NOMO-1 (cell line): Measurements from ENCODE around the gene FSTL4.

Experiments used
- DNase-seq, 2 experiments: peaks; one replicate each; lab custom pipeline; 2025; ENCODE audit not compliant: unreplicated experiment in 2 of 2; lab: John Stamatoyannopoulos, UW

FSTL4 gene

DNA sequence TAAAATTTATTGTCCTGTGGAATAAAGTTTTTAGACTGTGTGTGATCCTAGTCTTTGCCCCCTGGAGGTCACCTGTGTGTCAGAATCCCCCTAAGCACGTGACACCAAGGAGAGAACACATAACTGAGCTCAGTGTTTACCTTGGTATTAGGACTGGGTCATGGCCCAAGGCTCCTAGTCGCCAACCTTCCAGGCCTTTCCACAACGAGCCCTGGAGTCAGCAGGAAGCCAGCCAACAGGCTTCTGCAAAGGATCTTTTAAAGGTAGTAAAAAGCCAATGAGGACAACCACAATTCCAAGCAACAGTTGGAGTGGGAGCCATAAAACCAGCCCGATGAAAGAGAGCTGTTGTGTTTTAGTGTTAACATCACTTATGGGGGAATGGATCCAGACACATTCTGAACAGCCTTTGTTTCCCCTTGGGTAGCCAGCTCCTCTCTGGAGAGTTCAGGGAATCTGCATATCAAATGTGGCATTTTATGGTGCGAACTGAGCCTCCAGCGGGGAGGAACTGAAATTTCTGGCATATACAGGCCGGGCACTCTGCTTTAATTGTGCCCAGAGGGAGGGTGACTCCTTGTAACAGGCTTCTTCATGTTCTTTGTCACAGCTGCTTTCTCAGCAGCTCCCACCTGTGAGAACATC lies 239.9 kb downstream of the FSTL4 start:
- DNase-seq: no peak

DNA sequence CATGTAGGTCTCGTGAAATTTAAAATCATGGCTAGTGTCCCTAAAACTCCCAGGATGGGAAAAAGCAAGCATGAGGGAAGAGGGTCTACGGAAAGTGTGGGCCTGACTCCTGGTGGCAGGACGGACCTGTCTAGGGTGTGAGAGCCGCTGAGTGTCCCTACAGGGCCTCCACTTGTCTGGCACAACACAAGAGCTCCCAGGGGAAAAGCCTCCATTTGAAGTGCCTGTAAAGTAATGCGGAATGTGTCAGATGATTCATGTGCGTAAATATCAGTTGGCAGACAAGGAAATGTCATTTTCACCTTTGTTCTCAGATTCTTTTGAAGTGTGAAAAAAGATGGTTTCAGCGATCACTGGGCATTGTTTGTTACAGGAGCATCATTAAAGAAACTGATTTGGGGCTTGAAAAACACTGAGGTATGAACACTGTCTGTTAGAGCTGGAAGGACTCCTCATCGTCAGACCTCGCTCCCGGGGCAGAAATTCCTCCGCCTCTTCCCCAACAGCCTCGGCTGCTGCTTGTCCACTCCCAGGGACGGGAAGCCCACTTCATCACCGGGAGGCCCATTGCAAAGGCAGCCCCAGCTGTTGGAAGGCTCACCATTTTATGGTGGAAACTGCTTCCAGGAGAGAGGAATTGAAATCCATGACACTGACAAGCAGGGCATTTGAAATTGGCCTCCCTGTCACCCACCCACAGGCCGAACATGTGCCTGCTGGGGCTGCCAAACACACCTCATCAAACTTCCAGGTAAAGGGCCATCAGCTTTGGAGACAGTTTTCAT lies 240.8 kb downstream of the FSTL4 start:
- no peak for DNase-seq

DNA sequence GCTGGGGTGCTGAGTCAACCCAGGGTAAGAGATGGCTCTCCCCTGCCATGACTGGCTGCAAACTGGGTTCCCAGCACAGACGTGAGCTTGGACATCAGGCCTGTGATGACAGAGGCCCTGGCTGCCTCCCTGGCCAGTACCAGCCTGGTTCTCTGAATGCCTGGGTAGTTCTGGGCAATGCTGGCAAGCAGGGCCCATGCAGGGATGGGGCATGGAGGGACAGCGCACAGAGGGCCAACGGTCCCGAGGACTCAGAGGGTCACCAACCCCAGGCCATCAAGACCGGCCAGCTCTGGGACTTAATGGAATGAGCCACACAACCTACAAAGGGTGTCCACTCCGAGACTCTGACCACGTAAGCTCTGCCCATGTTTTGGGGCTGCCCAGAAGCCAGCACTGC lies 241.4 kb downstream of the FSTL4 start:
- no peak for DNase-seq

DNA sequence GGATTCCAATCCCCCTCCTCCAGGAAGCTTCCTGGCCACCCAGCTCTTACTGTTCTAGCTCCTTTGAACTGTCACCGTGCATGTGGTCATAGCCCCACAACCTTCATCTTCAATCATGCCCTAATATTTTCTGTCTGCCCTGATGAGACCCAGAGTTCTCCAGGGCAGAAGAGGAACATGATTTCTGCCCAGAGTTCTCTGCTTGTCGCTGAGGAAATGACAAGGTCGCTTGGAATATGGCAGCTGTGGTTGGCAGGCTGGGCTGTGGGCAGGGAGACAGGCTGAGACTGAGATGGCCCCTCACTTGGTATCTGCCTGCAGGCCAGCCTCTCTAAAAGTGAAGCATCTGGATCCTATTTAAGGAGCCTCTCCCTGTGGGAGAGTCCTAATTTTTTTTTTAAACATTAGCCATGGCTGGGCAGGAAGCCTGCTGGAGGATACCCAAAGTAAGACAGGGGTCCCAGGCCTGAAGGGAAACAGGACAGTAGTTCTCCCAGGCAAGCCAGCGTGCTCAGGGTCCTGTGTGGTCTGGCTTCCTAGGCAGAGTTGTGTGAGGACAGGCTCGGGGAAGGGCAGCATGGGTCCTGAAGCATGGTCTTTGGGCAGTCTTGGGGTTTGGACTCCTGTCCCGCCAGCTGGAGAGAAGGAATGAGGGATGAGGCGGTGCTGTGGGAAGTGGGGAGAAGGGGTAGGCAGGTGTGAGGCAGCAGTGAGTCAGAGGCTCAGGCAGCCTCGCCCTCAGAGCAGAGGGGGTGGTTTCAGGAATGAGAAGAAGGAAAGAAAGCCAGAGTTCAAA lies 242.1 kb downstream of the FSTL4 start:
- DNase-seq: no peak

DNA sequence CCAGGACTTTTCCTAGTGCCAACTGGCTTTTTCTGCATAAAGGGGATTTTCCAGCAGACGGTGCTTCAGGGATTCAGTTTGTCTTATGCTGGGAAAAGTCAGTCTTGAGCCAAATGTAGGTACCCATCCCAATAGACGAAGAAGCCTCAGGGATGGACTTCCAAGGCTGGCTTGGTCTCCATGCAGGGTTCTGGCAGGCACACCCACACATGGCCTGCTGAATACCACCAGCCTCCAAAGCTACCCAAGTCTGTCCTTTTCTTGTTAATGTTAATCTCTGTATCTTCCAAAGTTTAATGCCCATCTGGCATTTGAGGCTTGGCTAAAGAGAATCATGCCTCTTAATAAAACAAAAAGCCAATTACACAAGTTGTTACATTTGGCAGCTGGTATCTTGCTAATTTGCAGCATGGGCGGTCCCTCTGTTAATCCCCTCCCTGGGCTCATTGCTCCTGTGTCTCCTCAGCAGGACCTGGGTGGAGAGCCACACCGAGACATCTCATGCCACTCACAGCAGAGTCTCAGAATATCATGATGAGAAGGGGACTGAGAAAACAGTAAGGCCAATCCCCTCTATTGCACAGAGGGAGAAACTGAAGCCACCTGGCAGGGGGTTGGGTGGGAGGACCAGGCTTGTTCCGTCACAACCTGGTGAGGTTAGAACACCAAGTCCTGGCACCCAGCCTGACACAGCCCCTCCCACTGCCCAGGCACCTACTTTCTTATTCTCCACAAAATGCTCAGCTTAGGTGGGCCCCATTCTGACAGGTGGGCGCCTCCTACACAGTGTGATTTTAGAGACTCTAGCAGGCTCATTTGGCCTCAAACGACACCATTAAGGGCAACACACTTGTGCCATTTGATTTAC lies 243.2 kb downstream of the FSTL4 start:
- DNase-seq: no peak

DNA sequence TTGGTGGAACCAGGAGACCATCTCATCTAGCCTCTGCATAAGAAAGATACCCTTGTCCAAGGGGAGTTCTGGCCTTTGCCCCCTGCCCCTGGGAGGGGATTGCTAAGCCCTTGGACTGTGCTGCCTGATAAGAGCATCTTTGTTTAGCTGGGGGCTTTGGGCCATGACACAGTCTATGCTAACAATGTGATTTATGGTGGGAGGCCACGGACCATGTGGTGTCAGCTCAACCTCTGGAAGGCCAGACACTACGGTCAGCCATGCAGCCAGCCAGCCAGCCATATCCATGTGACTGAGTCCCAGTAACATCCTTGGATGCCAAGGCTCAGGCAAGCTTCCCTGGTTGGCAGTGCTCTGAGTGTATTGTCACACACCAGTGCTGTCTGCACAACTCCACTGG lies 244.4 kb downstream of the FSTL4 start:
- no peak for DNase-seq

DNA sequence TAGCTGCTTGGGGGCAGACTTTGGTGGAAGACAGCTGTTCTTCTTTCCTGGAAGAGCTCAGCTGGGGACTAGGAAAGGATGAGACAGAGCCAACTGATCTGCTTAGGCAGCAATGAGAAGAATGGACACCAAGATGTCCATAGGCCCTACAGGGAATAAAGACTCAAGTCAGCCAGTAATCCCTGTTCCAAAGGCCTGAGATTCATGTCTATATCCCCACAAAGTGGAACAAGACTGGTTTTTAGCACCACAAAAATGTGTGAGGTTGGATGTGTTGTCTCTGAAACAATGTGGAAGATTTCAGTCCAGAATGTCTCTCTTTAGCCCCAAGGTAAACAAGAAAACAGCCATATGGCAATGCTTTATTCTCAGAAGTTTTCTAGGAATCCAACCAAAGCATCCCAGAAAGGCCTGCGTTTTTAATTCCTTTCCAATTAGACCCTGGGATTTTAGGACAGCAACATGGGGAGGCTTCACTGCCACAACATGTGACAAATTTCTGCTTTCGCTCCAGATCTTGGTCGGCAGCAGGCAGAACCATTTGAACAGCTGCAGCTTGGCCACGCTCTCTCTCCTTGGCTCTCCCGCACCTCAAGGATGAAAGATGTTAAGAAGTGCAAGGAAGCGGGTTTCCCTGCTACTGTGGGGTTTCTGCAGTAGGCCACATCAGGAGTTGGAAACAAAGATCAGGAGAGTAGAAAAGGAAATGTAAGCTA lies 245.1 kb downstream of the FSTL4 start:
- no peak for DNase-seq

DNA sequence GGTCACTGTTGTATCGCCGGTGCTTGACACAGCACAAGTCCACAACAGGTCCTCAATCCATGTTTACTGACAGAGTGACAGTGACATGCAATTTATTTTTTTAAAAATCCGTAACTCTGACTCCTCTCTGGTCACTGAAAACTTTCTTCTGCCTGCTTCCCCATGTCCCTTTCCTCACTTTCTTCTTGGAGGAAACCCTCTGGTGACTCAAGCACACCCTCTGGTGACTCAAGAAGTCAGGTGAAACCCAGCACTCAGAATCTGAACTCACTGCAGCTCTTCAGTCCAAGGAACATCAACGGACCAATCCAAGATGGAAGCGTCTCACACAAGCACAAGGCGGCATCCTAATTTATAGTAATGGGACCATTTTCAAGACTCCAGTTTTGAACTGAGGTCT lies 245.9 kb downstream of the FSTL4 start:
- DNase-seq: no peak

DNA sequence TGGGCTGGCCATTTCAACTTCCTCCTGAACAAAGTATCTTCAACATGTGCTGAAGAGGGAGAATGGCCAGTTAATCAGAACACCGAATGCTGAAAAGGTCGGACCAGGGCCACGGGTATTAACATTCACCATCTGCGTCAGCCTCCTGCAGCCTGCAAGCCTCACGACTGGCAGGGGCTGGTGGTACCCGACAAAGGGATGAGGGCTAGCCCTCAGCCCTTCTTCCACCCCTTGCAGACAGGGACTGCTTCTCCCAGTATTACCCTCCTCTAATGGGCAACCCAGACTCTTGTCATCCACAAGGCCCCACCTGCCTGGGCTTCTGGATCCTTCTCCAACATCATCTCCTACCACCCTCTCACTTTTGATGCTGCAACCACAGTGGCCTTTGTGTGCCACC lies 246.6 kb downstream of the FSTL4 start:
- DNase-seq: no peak

DNA sequence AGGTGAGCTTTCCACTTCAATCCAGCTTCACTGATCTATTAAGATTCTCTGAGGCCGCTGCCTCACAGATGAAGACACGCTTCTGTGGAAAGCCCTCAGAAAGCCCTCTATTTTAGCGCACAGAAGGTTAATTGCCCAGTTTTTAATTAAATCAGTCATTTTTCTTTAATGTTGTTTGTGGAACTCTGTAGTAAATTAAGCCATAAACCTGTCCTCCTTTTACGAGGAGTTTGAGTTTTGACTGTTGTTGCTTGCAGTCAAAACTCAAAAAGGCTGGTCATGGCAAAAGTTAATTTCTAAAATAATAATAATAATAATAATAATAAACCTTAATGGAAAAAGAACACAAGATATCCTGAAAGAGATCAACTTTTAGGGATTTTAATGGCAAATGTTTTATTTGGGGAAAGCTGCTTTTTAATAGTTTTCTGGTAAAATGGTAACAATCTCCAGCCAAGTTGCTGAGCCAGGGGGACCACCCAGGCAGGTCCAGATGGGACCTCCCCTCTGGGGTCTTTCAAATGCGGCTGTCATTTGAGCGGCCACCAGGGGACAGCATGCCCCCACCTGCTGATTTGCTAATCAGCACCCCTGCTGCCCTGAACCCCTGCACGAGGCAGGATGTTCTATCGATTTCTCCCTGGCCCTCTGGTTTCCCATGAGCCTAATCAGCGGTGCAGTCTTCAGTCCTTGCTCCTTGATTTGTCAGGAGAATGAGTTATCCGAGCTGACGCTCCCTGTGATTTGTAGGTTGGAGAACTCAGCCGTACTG lies 247.2 kb downstream of the FSTL4 start:
- no peak for DNase-seq

DNA sequence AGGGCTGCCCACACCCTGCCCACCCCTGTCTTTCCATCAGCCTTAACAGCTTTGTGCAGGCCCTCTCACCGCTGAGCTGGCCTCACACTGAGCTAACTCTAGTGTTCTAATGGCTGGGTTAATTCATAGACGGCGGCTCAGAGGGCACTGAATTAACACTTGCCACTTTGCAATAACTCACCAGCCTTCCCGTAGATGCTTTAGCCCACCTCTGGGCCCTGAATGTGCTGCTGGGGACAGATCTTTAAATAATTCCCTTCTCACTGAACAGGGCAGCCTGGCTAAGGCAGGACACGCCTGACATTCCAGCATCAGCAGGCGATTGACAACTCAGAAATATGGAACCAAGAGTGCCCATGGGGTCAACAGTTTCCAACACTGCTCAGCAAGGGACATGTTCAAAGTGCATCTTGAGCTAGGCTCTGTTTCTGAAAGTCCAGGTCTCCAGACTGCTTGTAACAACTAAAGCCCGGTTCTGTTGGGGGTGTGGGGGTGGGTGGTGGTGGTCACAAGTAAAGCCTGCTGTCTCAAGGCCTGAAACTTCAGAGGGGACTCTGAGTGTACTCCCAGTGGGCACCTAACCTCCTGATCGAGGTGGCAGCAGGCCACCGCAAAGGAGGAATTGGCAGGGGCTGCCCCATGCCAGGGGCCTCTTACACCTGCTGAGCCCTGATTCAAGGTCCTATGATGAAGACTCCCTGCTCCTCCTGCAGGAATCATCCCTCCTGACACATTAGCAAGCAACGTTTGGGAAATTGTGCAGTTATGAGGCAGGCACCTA lies 248.3 kb downstream of the FSTL4 start:
- no peak for DNase-seq

DNA sequence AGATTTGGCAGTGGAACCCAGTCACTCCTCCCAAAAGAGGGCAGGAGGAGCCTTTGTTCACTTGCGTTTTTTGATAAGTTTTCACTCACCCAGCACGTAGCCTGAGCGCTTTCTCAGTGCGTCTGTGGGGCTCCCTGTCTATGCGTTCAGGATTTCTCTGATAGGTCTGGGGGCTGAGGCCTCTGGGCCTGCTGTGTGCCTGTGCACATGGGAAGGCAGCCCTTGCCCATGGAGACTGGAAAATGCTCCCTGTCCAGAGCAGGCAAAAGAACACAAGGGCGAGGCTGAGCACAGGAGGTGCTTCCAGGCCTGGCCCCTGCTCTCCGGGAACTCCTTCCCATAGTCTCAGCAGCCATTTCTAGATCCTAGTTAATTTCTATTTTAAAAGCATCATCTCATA lies 249.9 kb downstream of the FSTL4 start:
- DNase-seq: no peak

DNA sequence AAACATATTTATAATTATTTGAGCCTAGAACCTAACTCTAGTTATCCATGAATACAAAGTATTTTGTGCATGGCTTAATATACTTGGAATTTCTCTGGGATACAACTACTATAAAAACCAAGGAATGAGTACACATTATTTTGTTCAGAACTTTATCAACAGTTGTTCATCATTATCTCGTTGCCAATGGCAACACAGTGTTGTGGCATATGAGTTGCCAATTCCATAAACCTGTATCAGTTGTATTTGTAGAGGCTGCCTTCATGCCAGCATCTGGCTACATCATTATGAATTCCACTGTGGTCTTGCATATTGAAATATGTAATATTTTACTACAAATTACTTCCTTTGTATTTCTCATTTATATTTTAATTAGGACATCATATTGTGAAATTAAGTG lies 250.4 kb downstream of the FSTL4 start:
- no peak for DNase-seq

DNA sequence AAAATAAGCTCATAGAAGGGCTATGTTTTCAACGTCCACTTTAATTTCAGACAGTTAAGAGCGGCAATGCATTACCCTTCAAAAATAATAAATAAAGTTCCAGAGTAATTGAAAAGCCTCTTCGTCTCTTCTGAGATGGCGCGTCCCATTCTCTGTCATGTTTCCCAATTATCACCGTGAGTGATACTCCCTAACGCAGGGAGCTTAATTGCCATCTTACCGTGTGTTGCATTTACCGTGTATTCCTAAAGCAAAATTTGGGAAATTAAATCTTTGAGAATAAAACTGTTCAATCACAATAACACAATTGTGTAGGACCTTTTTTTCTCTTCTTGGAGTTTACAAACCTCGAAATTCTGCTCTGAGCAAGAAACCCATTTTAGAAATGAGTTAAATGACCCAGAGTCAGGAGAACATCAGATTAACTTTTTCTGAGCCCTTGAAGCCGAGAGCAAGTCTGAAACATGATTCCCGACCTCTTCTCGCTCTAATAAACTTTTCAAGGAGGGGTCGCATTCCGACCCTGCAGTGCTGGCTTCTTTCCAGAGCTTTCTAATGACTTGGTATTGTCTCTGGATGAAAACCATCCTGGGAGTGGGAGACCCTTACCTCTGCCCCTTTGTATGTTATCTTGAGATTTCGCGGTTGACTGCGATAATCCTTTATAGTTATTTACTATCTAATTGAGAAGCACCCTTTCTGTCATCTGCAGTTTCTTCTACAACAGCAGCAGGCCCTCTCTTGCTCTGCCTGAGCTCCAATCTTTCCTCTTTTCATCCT lies 251.5 kb downstream of the FSTL4 start:
- no peak for DNase-seq

DNA sequence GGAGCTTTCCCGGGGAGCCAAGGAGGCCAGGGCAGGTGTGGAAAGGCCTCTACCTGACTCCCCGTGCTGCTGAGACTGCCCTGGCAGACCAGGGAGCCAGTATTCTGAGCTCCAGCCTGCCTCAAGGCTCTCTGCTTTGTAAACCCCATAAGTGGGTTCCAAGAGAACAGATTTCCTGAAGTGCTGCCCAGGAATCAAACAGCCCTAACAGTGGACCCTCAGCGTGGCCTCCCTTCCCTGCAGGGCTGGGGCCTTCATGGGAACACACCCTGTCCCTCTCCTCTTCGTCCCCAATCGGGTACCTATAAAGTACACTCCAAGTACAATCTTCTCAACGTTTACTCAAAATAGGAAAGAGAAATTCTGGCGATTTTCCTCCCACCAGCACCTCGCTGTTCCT lies 252.5 kb downstream of the FSTL4 start:
- DNase-seq: no peak

DNA sequence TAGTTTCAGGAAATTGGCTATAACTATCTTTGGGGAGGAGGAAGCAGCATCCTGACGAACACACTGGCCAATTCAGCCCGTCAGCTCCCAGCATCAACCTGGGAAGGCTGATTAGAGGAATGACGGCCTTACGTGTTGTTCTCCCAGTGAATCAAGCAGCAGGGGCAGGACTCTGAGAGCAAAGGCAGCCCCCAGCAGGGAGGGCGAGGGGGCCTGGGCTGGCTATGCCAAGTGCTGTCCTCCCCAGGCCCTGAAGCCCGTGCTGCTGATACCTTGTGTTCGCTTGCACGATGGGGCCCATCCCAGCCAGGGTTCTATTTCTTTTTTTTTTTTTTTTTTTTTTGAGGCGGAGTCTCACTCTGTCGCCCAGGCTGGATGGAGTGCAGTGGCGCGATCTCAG lies 254.1 kb downstream of the FSTL4 start:
- DNase-seq: no peak

DNA sequence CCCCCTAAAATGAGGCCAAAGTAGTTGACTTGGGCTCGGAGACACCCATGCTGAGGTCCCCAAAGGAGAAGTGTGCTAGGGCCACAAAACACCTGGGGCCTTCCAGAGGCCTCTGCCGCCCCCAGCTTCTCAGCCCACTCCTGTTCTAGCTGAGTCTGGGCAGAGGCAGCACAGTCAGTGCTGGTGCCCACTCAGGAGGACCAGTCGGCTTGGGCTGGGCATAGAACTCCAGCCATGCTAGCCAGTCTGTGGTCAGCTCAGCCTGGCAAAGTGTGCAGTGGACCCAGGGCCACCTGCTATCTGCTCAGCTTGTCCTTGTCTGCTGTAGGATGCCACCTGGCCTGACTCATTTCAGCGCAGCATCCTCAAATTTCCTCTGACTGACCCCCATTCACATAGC lies 254.6 kb downstream of the FSTL4 start:
- DNase-seq: no peak

DNA sequence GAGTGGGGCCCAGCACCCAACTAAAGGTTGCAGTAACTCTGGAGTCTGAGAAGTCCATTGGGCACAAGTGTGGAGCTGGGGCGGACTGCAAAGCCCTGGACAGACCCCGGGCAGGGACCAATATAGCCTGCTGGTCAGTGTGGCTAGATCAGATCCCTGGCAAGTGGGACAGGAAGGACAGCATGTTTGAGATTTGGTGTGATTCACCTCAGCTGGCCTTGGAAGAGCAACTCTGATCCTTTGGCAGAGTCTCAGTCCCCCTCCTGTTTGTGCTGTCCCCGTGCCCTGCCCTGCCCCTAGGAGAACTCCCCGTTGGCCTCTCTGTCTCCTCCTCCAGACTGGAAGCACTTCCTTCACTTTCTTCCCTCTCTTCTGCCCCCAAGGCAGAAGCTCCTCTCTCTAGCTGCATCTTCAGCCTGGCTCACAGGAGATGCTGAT lies 255.3 kb downstream of the FSTL4 start:
- no peak for DNase-seq
